ENCODE measurements around the gene GDPGP1.

DNA sequence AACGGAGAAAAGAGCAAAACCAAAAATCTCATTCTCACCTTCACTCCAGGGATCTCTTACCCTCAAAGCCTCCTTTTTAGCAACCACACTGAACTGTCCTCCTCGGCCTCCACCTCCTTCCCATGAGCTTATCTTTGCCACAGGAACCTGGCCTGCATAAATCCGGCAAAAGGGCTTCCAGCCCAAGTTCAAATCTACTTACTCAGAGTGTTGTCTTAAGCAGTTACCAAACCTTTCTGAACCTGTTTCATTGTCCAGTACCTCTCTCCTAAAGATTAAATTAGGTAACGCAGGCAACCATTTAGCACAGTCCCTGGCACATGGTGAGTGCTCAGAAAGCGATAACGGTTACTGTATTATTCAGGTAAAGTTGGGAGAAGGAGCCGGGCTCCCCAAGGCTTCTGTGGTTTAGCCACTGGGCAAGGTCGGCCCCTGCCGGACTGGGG, 1.0 kb upstream of the GDPGP1 start:
- TF ChIP-seq, protein P1, sequence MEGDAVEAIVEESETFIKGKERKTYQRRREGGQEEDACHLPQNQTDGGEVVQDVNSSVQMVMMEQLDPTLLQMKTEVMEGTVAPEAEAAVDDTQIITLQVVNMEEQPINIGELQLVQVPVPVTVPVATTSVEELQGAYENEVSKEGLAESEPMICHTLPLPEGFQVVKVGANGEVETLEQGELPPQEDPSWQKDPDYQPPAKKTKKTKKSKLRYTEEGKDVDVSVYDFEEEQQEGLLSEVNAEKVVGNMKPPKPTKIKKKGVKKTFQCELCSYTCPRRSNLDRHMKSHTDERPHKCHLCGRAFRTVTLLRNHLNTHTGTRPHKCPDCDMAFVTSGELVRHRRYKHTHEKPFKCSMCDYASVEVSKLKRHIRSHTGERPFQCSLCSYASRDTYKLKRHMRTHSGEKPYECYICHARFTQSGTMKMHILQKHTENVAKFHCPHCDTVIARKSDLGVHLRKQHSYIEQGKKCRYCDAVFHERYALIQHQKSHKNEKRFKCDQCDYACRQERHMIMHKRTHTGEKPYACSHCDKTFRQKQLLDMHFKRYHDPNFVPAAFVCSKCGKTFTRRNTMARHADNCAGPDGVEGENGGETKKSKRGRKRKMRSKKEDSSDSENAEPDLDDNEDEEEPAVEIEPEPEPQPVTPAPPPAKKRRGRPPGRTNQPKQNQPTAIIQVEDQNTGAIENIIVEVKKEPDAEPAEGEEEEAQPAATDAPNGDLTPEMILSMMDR (IDR thresholded peaks at IDR 0.05; ENCODE audit: insufficient read depth, low read depth, low read length), result no peak
- no peak for TF ChIP-seq EZH2 (IDR thresholded peaks at IDR 0.05; ENCODE audit: insufficient read depth, low read length)
